NCI-H1048 (cell line): ENCODE measurements around the gene STARD3.
"Not testable (repeated sequence)": the region's sequence is repeated elsewhere in the genome, so short reads cannot be mapped to it uniquely, and the experiment has no call there.

Source experiments
- DNase-seq: peaks from one replicate; lab custom pipeline; 2025; lab: John Stamatoyannopoulos, UW

Gene STARD3

DNA sequence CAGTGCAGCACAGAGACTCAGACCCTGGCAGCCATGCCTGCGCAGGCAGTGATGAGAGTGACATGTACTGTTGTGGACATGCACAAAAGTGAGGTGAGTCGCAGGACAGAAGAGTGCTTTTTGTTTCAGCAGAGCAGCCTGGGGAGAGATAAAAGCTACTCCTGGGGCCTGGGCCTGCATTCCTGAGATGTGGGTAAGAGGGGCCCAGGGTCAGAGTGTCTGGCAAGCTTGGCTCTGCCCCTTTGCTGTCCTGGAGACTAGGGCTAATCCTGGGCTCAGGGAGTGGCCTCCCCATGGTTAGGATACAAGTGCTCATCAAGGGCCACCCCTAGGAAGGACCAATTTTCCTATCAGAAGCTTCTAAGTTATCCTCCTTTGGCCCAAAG is 58.1 kb downstream of the STARD3 start:
- no peak for DNase-seq

DNA sequence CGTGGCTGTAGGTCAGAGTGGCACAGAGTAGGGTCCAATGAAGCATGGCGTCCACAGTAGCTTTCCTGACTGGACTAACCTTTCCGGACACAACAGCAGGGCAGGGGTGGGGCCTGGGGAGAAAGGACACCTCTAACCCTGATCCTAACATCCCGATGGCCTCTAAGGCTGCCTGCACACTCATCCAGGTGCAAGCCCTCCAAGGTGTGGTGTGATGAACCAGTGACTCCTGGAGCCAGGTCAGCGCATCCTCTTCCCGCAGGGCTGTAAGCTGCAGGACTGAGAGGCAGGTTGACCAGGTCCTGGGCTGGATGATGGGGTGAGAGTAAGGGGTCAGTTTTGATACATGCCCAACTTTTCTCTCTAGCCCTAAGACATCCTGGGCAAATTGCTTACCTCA is 59.8 kb downstream of the STARD3 start:
- DNase-seq = no peak

DNA sequence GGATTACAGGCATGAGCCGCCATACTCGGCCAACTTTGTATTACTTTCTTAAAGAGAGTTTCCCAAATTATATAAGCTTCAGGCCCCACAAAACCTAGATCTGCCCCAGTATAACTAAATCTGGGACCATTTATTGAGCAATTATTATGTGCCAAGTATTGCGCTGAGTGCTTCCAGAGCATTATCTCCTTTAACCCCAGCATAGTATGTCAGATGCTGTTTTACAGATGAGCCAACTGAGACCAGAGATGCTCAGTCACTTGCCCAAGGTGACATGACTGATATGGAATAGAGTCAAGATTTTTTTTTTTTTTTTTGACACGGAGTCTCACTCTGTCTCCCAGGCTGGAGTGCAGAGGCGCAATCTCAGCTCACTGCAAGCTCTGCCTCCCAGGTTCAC is 61.0 kb downstream of the STARD3 start:
- no peak for DNase-seq

DNA sequence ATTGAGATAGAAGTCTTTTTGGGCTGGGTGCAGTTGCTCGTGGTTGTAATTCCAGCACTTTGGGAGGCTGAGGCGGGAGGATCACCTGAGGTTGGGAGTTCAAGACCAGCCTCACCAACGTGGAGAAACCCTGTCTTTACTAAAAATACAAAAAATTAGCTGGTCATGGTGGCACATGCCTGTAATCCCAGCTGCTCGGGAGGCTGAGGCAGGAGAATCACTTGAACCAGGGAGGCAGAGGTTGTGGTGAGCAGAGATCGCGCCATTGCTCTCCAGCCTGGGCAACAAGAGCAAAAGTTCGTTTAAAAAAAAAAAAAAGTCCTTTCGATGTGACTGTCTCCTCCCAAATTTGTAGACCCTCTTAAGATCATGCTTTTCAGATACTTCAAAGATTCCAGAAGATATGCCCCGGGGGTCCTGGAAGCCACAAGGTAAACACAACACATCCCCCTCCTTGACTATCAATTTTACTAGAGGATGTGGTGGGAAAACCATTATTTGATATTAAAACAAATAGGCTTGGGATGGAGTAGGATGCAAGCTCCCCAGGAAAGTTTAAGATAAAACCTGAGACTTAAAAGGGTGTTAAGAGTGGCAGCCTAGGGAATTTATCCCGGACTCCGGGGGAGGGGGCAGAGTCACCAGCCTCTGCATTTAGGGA is 62.3 kb downstream of the STARD3 start:
- not testable (repeated sequence) for DNase-seq

DNA sequence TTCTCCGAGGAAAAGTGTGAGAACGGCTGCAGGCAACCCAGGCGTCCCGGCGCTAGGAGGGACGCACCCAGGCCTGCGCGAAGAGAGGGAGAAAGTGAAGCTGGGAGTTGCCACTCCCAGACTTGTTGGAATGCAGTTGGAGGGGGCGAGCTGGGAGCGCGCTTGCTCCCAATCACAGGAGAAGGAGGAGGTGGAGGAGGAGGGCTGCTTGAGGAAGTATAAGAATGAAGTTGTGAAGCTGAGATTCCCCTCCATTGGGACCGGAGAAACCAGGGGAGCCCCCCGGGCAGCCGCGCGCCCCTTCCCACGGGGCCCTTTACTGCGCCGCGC is 62.8 kb downstream of the STARD3 start, which contains the start of gene ERBB2:
Gene ERBB2 (plus strand): TSS at position 247 of the 330 bp plus-strand sequence. CDS start 175 bp downstream, outside the sequence.
- no peak for DNase-seq

DNA sequence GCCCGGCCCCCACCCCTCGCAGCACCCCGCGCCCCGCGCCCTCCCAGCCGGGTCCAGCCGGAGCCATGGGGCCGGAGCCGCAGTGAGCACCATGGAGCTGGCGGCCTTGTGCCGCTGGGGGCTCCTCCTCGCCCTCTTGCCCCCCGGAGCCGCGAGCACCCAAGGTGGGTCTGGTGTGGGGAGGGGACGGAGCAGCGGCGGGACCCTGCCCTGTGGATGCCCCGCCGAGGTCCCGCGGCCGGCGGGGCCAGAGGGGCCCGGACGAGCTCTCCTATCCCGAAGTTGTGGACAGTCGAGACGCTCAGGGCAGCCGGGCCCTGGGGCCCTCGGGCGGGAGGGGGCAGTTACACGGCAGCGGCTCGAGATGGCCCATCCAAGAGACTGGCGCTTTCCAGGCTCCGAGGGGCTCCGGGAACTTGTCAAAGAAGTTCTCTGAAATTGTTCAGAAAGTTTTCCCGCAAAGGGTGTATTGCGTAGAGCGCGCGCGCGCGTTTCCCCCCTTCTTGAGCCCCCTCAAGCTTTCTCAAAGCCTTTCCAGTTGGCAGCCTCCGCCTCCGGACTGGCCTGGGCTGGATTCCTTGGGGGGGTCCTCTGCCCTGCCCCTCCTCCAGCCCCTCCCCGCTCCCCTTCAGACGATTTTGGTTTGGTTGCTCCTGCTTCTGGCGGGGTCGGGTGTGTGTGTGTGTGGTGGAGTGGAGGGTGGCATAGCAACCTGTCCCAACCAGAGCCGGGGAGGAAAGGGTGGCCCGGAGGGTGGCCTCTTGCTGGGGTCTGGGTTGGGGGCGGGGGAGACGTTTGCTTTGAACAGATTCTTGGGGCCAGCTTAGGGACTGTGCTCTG is 63.4 kb downstream of the STARD3 start:
- no peak for DNase-seq

DNA sequence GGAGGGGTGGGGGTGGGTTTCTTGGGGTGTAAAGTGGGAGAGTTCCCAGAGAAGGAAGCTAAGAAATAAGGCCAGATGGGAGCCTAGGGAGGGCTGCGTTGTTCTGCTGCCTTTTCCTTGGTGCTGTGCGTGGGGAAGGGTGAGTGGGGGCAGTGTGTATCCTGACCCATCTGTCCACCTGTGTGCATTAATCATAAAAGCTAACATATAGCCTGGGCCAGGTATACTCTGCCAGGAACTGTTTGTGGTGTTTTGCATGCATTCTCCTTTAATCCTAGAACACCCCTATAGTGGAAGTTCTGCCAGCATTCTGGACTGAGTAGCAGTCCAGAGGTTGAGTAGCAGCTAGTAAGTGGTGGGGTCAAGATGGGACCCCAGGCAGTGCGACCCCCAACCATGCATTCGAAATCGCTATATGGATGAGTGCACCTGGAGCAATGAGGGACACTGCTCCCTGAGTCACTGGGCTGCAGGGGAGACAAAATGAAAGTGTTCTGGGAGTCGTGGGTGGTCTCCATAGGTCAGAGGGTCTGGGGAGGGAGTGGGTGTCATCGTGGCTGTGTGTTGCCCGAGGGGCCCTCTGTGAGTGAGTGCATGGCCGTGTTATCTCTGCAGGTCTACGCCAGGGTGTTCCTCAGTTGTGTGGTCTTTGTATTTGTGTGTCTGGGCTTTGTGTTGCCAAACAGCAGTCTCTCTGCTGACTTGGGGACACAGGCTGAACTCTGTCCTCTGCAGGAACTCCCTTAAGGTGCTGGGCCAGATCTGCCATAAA is 64.3 kb downstream of the STARD3 start:
- DNase-seq = no peak

DNA sequence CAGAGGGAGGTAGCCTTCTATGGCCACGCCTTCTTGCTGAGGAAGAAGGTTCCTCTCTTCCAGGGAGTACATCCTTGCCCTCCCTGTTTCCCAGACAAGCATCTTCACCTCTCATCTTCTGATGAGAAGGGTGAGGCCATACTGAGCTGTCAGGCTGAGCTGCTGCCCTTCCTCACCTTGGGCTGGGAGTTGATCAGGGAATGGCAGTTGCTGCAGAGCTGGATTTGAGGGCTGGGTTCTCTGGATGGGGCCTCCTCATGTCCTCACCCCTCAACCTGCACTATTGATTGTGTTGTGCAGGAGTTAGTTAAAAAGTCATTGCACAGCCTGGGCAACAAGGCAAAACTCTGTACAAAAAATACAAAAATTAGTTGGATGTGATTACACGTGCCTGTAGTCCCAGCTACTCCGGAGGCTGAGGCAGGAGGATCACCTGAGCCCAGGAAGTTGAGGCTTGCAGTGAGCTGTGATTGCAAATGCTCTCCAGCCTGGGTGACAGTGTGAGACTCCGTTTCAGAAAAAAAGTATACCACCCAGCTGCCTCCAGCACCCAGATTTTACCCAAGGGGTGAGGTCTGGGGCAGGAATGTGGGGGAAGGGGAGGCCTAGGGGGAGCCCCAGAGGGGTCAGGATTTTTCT is 65.0 kb downstream of the STARD3 start:
- DNase-seq = no peak

DNA sequence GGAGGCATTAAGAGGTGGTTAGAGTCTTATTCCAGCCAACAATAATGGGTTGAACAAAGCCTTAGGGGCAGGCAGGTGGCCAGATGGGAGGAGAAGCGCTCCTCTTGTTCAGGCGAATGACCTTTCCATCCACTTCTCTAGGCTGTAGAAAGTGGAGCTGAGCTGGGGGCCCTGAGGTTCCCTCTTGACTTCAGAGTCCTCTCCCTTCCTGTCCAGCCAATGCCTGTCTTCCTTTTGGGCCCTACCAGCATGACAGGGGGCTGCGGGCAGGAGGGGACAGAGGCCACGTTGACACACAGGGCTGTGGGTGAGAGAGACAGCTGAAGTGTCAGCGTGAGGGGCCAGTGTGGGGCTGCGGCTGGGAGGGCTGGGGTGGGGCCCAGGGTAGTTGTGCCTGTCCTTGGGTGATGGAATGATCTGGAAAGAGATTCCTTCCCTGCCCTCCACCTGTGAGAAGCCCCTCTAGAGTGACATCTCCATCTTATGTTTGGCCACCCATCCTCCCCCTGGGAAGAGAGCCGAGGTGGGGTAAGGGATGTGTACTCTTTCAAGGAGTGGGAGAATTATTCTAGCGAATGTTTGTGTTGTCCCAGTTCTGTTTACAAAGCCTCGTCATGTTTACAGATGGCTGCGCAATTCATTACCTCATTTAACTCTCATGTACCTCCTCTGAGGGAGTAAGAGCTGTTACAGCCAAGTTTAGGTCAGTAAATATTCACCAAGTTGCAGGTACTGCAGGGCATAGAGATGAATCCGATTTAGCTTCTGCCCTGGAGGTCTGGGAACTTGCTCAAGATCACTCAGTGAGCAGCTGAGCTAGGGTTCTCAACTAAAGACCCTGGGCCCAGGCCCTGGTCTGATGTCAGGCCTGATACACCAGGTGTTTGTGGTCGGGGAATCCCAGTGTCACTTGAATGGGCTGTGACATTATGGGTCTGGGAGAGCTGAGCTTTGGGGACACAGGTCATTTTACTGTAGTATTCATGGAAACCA is 66.3 kb downstream of the STARD3 start:
- DNase-seq = no peak

DNA sequence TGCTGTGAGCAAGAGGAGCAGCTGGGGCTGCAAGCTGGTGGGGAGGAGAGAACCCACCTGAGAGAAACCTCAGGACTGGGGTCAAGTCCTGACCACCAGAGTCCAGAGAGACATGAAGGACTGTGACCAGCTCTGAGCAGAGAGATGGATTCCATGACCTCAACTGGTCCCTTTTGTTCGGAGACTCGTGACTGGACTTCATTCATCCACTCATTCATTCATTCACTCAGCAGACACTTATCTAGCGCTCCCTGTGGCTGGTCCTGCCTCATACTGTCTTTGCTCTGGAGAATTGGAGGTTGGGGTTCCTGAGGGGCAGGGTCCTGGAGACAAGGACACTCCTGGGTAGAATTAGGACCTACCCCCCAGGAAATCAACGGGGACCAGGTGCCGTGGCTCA is 67.0 kb downstream of the STARD3 start:
- DNase-seq = no peak

DNA sequence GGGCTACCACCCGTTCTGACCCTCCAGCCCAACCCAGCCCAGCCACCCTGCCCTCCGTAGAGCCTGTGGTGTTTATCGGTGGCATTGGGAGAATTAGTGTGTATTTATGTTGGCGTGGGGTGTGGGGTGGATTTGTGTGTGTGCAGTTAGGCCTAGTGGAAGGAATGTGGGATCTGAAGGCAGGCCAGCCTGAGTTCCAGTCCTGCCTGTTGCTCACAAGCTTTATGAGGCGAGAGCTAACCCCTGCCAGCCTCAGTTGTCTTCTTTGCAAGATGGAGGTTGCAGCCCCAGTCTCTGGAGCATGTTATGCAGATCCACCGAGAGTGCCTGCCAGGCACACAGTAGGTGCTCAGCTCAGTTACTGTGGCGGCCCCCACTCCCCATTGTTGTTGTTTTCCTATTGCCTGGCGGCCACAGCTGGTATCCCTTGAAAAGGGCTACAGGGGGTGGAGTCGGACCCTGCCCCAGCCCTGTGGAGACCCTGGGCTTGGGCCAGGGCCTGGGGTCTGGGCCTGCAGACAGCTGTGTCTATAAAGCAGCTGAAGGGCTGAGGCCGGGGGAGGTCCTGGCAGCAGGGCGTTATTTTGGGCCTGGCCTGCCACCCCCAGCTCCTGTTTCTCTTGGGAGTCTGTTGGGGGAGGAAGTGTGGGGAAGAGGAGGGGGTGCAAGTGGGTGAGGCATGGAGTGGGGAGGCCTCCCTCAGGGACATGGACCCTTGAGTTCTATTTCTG is 68.0 kb downstream of the STARD3 start:
- no peak for DNase-seq

DNA sequence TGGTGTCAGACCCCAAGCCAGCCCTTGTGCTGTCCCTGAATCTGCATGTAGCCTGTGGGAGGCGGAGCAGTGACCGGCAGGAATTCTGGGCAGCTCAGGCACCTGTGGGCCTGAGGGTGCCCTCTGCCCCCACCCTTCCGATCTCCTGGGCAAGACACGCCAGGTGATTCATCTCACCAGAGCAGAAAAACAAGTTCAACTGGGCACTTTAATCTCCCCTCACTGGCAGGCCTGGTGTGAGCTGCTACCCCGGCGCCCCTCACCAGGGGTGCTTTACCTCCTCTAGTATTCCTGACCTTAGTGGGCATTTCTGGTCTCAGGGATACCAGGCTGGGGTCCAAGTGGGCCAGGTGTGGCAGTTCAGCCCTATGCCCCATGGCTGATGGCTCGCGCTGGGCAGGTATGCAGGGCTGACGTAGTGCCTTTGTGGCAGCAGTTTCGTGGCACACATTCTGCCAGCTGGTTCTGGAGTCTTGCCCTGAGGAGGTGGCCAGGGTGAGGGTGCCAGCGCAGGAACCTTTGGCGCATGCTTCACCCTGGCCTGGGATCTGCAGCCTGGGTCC is 68.9 kb downstream of the STARD3 start:
- DNase-seq = no peak

DNA sequence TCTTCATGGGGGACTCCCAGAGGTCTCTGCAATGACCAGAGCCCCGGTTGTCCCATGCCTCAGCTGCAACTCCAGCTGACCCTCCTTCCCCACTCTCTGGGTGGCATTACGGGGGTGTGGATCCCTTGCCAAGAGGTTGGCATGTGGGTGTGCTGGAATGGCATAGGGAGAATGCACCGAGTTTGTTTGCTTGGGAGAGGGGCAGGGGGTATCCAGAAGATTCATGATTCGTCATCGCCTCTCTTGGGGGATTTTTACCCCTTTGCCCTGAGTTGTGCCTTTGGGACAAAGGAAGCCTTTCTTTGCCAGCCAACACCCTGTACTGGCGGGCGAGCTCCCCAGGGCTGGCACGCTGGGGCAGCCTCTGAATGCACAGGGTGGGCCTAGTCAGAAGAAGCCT is 69.4 kb downstream of the STARD3 start:
- no peak for DNase-seq

DNA sequence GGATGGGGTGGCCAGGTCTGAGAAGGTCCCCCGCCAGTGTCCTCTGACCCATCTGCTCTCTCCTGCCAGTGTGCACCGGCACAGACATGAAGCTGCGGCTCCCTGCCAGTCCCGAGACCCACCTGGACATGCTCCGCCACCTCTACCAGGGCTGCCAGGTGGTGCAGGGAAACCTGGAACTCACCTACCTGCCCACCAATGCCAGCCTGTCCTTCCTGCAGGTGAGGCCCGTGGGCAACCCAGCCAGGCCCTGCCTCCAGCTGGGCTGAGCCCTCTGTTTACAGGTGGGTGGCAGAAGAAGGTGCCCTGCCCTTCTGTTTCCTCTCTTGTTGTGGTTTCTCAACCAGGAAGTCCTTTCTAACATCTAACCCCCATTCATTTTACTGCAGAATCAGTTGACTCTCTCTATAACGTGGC is 70.0 kb downstream of the STARD3 start:
- no peak for DNase-seq

DNA sequence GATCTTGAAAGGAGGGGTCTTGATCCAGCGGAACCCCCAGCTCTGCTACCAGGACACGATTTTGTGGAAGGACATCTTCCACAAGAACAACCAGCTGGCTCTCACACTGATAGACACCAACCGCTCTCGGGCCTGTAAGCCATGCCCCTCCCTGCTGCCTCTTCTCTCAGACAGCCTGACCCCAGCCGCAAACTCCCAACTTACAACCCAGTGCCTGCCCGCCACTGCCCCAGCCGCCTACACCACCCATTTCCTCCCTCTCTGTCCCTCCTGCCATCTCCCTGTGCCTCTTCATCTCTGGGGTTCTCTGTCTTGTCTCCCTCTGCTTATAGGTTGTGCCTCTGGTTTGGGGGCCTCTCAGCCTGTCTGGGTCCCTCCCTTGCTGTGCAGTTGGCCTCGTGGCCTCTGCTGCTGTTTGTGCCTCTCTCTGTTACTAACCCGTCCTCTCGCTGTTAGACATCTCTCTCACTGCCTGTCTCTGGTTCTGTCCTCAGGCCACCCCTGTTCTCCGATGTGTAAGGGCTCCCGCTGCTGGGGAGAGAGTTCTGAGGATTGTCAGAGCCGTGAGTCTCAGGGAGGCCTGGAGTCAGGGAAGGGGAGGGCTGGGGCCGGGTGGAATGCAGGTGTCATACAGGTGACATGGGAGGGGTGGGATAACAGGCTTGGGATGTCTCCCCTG is 72.5 kb downstream of the STARD3 start:
- no peak for DNase-seq

DNA sequence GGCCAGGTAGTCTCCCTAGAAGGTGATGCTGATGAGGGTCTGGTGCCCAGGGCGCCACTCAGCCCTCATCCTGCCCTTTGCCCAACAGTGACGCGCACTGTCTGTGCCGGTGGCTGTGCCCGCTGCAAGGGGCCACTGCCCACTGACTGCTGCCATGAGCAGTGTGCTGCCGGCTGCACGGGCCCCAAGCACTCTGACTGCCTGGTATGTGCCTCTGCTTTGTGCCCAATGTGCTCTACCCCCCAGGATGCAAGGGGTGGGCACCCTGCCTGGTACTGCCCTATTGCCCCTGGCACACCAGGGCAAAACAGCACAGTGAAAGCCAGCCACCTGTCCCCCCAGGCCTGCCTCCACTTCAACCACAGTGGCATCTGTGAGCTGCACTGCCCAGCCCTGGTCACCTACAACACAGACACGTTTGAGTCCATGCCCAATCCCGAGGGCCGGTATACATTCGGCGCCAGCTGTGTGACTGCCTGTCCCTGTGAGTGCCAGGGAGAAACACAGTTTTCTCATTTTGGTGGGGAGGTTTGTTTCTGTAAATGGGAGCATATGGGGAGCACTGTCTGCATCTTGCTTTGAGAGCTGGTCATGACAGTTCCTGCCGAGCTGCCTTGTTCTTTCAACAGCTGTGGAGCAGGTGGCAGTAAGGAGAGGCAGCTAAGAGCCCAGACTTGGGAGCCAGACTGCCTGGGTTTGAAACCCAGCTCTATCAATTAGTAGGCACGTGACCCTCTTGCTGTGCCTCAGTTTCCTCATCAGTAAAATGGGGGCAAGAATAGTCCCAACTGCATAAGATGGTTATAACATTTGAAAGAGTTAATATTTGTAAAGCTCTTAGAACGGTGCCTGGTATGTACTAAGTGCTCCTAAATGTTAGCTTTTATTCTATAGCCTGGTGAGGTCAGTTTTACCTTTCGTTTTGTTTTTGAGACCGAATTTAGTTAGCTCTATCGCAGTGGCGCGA is 73.3 kb downstream of the STARD3 start:
- DNase-seq = no peak

DNA sequence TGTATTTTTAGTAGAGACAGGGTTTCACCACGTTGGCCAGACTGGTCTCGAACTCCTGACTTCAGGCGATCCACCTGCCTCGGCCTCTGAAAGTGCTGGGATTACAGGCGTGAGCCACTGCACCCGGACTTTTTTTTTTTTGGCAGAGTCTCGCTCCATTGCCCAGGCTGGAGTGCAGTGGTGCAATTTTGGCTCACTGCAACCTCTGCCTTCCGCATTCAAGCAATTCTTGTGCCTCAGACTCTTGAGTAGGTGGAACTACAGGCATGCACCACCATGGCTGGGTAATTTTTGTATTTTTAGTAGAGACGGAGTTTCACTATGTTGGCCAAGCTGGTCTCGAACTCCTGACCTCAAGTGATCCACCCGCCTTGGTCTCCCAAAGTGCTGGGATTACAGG is 74.1 kb downstream of the STARD3 start:
- DNase-seq = not testable (repeated sequence)

DNA sequence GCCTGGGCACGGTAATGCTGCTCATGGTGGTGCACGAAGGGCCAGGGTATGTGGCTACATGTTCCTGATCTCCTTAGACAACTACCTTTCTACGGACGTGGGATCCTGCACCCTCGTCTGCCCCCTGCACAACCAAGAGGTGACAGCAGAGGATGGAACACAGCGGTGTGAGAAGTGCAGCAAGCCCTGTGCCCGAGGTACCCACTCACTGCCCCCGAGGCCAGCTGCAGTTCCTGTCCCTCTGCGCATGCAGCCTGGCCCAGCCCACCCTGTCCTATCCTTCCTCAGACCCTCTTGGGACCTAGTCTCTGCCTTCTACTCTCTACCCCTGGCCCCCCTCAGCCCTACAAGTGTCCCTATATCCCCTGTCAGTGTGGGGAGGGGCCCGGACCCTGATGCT is 74.9 kb downstream of the STARD3 start:
- no peak for DNase-seq
